Measurements from ENCODE around the gene TMEM163. TPM values are rescaled to one million over a fixed set of nuclear protein-coding genes. Genes with fewer than 3 reads are reported as not detected.

TMEM163 gene
- total RNA-seq, 2 experiments from 2014 or later, result 0.51 TPM; not detected in 1

DNA sequence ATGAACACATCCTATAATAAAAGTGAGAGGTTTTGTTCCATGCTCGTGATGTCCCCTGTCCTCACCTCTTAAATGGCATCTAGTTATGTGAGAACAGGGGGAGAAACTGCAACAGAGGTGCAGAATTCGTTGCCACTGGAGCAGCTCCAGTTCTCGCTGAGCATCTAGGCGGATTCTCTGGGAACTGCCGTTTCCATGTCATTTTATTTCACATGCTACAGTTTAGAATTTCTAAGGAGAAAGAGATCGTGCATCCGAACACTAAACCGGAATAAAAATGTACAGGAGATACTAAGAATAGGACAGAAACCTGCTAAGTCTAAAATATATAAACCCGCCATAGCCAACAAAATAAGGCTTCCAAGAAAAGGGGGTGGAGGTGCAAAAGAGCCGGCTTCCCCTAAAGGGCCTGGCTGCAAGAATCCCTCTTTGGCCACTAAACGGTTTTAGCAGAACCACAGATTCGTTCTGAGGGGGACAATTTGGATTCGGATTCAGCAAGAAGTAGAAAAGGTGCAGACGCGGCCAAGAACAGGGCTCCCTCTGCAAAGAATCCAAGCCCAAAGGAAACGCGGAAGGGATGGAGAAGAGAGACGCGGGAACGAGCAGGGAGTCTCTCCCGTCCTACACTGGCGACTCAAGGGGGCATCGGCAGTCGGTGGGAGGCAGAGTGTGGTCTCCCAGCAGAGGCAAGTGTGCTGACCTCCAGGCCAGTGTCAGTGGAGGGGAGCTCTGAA, 1.3 kb downstream of the TMEM163 start:
- intact Hi-C loops (cut with micrococcal nuclease; ENCODE audit: unreplicated experiment), result no loop called here
- H3K4me2 ChIP-seq (ENCODE audit: low read length), result no peak overlapping the region
- no peaks in the 10 kb centered on the region for H4K20me1 ChIP-seq (ENCODE audit: insufficient read depth, low read length)
- ChIA-PET POLR2A (no interaction called here), CTCF (ENCODE audit: unreplicated experiment) (interaction anchor here (0.5 kb wide), 1 partner anchor 441 kb away, joined by 8 read pairs; no protein-coding TSS in a partner anchor)
- no peak for DNase-seq (ENCODE audit: low spot score)
- no peaks in the 10 kb centered on the region for H3K4me1 ChIP-seq (ENCODE audit: insufficient read depth, low read length, poor library complexity, severe bottlenecking)
- H3K79me2 ChIP-seq (ENCODE audit: insufficient read depth, low read depth, low read length), result no peaks in the 10 kb centered on the region
- no peaks in the 10 kb centered on the region for H3K9me3 ChIP-seq (ENCODE audit: low read length)
- TF ChIP-seq, protein P1, sequence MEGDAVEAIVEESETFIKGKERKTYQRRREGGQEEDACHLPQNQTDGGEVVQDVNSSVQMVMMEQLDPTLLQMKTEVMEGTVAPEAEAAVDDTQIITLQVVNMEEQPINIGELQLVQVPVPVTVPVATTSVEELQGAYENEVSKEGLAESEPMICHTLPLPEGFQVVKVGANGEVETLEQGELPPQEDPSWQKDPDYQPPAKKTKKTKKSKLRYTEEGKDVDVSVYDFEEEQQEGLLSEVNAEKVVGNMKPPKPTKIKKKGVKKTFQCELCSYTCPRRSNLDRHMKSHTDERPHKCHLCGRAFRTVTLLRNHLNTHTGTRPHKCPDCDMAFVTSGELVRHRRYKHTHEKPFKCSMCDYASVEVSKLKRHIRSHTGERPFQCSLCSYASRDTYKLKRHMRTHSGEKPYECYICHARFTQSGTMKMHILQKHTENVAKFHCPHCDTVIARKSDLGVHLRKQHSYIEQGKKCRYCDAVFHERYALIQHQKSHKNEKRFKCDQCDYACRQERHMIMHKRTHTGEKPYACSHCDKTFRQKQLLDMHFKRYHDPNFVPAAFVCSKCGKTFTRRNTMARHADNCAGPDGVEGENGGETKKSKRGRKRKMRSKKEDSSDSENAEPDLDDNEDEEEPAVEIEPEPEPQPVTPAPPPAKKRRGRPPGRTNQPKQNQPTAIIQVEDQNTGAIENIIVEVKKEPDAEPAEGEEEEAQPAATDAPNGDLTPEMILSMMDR (conservative IDR thresholded peaks at IDR 0.05; ENCODE audit: low read length), result no peak
- TF ChIP-seq EZH2phosphoT487 (IDR thresholded peaks at IDR 0.05; ENCODE audit: borderline replicate concordance, low read depth, low read length), result no peak
- H3K36me3 ChIP-seq (ENCODE audit: insufficient read depth, low read length), result no peaks in the 10 kb centered on the region
- H3K9me2 ChIP-seq (ENCODE audit: insufficient read depth, low read length), result no peaks in the 10 kb centered on the region
- H3K27ac ChIP-seq (ENCODE audit: low read depth, low read length, poor library complexity, severe bottlenecking), result no peak overlapping the region
- H2AFZ ChIP-seq (ENCODE audit: low read length), result no peak overlapping the region
- no peak overlapping the region for H3K4me3 ChIP-seq (ENCODE audit: low read depth, low read length, poor library complexity, severe bottlenecking)
- BruUV-seq (replicated peaks), result no TSS peak

DNA sequence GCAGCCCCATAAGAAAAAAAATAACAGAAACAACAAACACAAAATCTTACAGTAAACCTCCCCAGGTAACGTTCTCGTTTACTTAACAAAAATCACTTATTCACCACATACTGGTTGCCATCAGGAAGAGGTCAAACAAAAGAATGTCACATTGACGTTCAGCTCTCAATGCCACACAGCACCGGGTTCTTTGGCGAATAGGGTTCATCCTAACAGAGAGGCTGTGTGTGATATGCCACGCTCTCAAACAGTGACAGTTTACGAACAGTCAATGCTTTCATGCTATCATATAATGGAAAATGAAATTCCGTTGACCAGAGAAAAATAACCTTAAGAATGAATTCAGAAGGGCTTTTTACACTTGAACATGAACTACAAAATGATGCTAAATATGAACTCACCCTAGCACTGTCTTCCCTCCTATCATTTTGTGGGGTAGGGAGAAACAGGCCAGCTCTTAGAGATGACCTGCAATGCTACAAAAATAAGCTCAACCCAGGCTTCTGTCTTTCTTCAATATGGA, 2.0 kb downstream of the TMEM163 start:
- H3K79me2 ChIP-seq (ENCODE audit: insufficient read depth, low read depth, low read length), result no peaks in the 10 kb centered on the region
- no peak for DNase-seq (ENCODE audit: low spot score)
- H3K9me2 ChIP-seq (ENCODE audit: insufficient read depth, low read length), result no peaks in the 10 kb centered on the region
- H3K4me3 ChIP-seq (ENCODE audit: low read depth, low read length, poor library complexity, severe bottlenecking), result no peak overlapping the region
- no peak overlapping the region for H3K4me2 ChIP-seq (ENCODE audit: low read length)
- 0 out of 2 replicates have a peak, but pooled peaks have one; percentile 61 for TF ChIP-seq EZH2phosphoT487 (IDR thresholded peaks at IDR 0.05; ENCODE audit: borderline replicate concordance, low read depth, low read length)
- TF ChIP-seq, protein P1 (conservative IDR thresholded peaks at IDR 0.05; ENCODE audit: low read length), result no peak
- H3K27ac ChIP-seq (ENCODE audit: low read depth, low read length, poor library complexity, severe bottlenecking), result no peak overlapping the region
- no peaks in the 10 kb centered on the region for H3K4me1 ChIP-seq (ENCODE audit: insufficient read depth, low read length, poor library complexity, severe bottlenecking)
- no peaks in the 10 kb centered on the region for H3K36me3 ChIP-seq (ENCODE audit: insufficient read depth, low read length)
- ChIA-PET POLR2A (interaction anchor here (1.2 kb wide), 1 partner anchor 51 kb away, joined by 3 read pairs; no protein-coding TSS in a partner anchor), CTCF (ENCODE audit: unreplicated experiment) (no interaction called here)
- intact Hi-C loops (cut with micrococcal nuclease; ENCODE audit: unreplicated experiment), result no loop called here
- H3K9me3 ChIP-seq (ENCODE audit: low read length), result no peaks in the 10 kb centered on the region
- H4K20me1 ChIP-seq (ENCODE audit: insufficient read depth, low read length), result no peaks in the 10 kb centered on the region
- no TSS peak for BruUV-seq (replicated peaks)
- no peak overlapping the region for H2AFZ ChIP-seq (ENCODE audit: low read length)

All from OCI-LY7 (cell line).